ENCODE results near the gene MTRF1L.
A peak's percentile ranks its signal among the peaks of the same experiment; 100 is the strongest.

MTRF1L gene

GRCh38 chr6:153028963-153029362, 26.5 kb upstream of the MTRF1L start:
- no peak overlapping the region for H3K9ac ChIP-seq (ENCODE audit: low read depth, low read length)
- peaks cover 9% of the 10 kb centered on the region for H3K4me1 ChIP-seq (ENCODE audit: control insufficient read depth, insufficient read depth, low read length)
- no peaks in the 10 kb centered on the region for H3K36me3 ChIP-seq (ENCODE audit: control insufficient read depth, insufficient read depth, low read length)
- H3K9me3 ChIP-seq (ENCODE audit: control insufficient read depth, insufficient read depth, low read length) = no peaks in the 10 kb centered on the region
- H3K27me3 ChIP-seq (ENCODE audit: control insufficient read depth, insufficient read depth, low read length) = no peaks in the 10 kb centered on the region
- H3K4me3 ChIP-seq (ENCODE audit: low read depth, low read length) = no peak overlapping the region

DNA sequence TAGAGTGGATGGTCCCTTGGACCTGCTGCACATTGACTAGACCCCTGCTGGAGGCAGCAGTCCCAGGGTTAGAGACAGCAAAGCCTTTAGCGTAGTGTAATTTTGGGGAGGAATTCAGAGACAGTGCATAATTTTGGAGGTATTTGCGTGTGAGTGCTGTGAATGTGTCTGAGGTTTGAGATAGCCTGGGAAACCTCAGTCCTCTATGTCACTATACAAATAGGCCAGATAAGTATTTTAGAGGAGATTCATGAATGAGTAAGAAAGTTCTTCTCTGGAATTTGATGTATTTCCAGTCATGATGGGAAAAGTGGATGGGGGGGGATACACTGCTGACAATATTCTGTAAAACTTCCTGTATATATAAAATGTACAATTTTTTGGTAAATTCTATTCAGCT, 25.8 kb upstream of the MTRF1L start:
- H3K27me3 ChIP-seq (ENCODE audit: control insufficient read depth, insufficient read depth, low read length) = no peaks in the 10 kb centered on the region
- H3K36me3 ChIP-seq (ENCODE audit: control insufficient read depth, insufficient read depth, low read length) = no peaks in the 10 kb centered on the region
- peaks cover 9% of the 10 kb centered on the region for H3K4me1 ChIP-seq (ENCODE audit: control insufficient read depth, insufficient read depth, low read length)
- no peak overlapping the region for H3K9ac ChIP-seq (ENCODE audit: low read depth, low read length)
- H3K9me3 ChIP-seq (ENCODE audit: control insufficient read depth, insufficient read depth, low read length) = no peaks in the 10 kb centered on the region
- no peak overlapping the region for H3K4me3 ChIP-seq (ENCODE audit: low read depth, low read length)

DNA sequence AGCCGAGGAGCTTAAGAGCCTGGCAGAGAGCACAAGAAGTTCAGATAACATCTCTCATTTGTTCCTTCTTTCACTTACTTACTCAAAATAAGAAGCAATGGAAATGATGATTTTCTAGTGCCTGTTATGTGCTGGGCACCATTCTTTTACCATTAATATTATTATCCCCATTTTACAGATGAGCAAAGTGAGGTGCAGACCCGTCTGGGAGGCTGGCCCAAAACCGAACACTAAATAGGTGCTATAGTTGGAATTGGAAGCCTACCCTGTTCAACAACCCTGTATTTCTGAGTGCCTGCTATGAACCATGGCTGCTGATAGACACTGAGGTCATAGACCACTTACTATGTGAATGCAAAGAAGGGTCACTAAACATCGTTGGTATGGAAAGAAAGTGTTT, 25.0 kb upstream of the MTRF1L start:
- peaks cover 9% of the 10 kb centered on the region for H3K4me1 ChIP-seq (ENCODE audit: control insufficient read depth, insufficient read depth, low read length)
- H3K27me3 ChIP-seq (ENCODE audit: control insufficient read depth, insufficient read depth, low read length) = no peaks in the 10 kb centered on the region
- H3K9ac ChIP-seq (ENCODE audit: low read depth, low read length) = no peak overlapping the region
- H3K4me3 ChIP-seq (ENCODE audit: low read depth, low read length) = no peak overlapping the region
- H3K9me3 ChIP-seq (ENCODE audit: control insufficient read depth, insufficient read depth, low read length) = no peaks in the 10 kb centered on the region
- no peaks in the 10 kb centered on the region for H3K36me3 ChIP-seq (ENCODE audit: control insufficient read depth, insufficient read depth, low read length)

DNA sequence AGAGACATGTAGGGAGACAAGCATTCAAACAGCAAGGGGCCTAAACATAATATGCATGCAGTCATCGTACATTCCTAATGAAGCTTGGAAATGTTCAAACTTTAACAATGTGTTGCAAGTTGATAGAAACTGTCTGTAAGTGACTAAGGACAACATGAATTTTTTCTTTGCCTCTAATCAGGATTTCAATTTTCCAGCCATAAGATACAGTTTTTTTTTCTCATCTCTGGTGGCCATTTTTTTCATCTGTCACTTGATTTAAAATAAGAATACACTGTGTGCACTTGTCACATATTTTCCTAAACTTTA, 22.2 kb upstream of the MTRF1L start:
- H3K36me3 ChIP-seq (ENCODE audit: control insufficient read depth, insufficient read depth, low read length) = no peaks in the 10 kb centered on the region
- no peaks in the 10 kb centered on the region for H3K4me1 ChIP-seq (ENCODE audit: control insufficient read depth, insufficient read depth, low read length)
- no peak overlapping the region for H3K9ac ChIP-seq (ENCODE audit: low read depth, low read length)
- no peaks in the 10 kb centered on the region for H3K9me3 ChIP-seq (ENCODE audit: control insufficient read depth, insufficient read depth, low read length)
- H3K27me3 ChIP-seq (ENCODE audit: control insufficient read depth, insufficient read depth, low read length) = no peaks in the 10 kb centered on the region
- H3K4me3 ChIP-seq (ENCODE audit: low read depth, low read length) = no peak overlapping the region

- Histone ChIP-seq H3K4me3 (ENCODE audit: low read depth, low read length) (no peak overlapping the region), H3K4me1 (ENCODE audit: control insufficient read depth, insufficient read depth, low read length) (no peaks in the 10 kb centered on the region), H3K9me3 (ENCODE audit: control insufficient read depth, insufficient read depth, low read length) (no peaks in the 10 kb centered on the region), H3K36me3 (ENCODE audit: control insufficient read depth, insufficient read depth, low read length) (no peaks in the 10 kb centered on the region), H3K9ac (ENCODE audit: low read depth, low read length) (no peak overlapping the region), H3K27me3 (ENCODE audit: control insufficient read depth, insufficient read depth, low read length) (no peaks in the 10 kb centered on the region)
Observed at GRCh38 chr6:153023977-153024708, 21.6 kb upstream of the MTRF1L start.

GRCh38 chr6:153018355-153018754, 15.8 kb upstream of the MTRF1L start:
- no peak overlapping the region for H3K9ac ChIP-seq (ENCODE audit: low read depth, low read length)
- no peaks in the 10 kb centered on the region for H3K36me3 ChIP-seq (ENCODE audit: control insufficient read depth, insufficient read depth, low read length)
- H3K4me3 ChIP-seq (ENCODE audit: low read depth, low read length) = no peak overlapping the region
- H3K9me3 ChIP-seq (ENCODE audit: control insufficient read depth, insufficient read depth, low read length) = no peaks in the 10 kb centered on the region
- no peaks in the 10 kb centered on the region for H3K27me3 ChIP-seq (ENCODE audit: control insufficient read depth, insufficient read depth, low read length)
- H3K4me1 ChIP-seq (ENCODE audit: control insufficient read depth, insufficient read depth, low read length) = no peaks in the 10 kb centered on the region

GRCh38 chr6:153016846-153017245, 14.3 kb upstream of the MTRF1L start:
- Histone ChIP-seq H3K4me3 (ENCODE audit: low read depth, low read length) (no peak overlapping the region), H3K36me3 (ENCODE audit: control insufficient read depth, insufficient read depth, low read length) (no peaks in the 10 kb centered on the region), H3K27me3 (ENCODE audit: control insufficient read depth, insufficient read depth, low read length) (no peaks in the 10 kb centered on the region), H3K9ac (ENCODE audit: low read depth, low read length) (no peak overlapping the region), H3K9me3 (ENCODE audit: control insufficient read depth, insufficient read depth, low read length) (no peaks in the 10 kb centered on the region), H3K4me1 (ENCODE audit: control insufficient read depth, insufficient read depth, low read length) (no peaks in the 10 kb centered on the region)

- Histone ChIP-seq H3K4me3 (ENCODE audit: low read depth, low read length) (no peak overlapping the region), H3K27me3 (ENCODE audit: control insufficient read depth, insufficient read depth, low read length) (no peaks in the 10 kb centered on the region)
Observed at GRCh38 chr6:153015094-153015640, 12.7 kb upstream of the MTRF1L start.

GRCh38 chr6:153013438-153013837, 10.9 kb upstream of the MTRF1L start:
- H3K4me1 ChIP-seq (ENCODE audit: control insufficient read depth, insufficient read depth, low read length) = no peaks in the 10 kb centered on the region
- H3K4me3 ChIP-seq (ENCODE audit: low read depth, low read length) = no peak overlapping the region
- H3K9ac ChIP-seq (ENCODE audit: low read depth, low read length) = no peak overlapping the region
- no peaks in the 10 kb centered on the region for H3K9me3 ChIP-seq (ENCODE audit: control insufficient read depth, insufficient read depth, low read length)
- no peaks in the 10 kb centered on the region for H3K36me3 ChIP-seq (ENCODE audit: control insufficient read depth, insufficient read depth, low read length)
- H3K27me3 ChIP-seq (ENCODE audit: control insufficient read depth, insufficient read depth, low read length) = no peaks in the 10 kb centered on the region

More at GRCh38 chr6:153015094-153015640, 12.7 kb upstream of the MTRF1L start:
- no peaks in the 10 kb centered on the region for H3K4me1 ChIP-seq (ENCODE audit: control insufficient read depth, insufficient read depth, low read length)
- H3K9ac ChIP-seq (ENCODE audit: low read depth, low read length) = no peak overlapping the region
- no peaks in the 10 kb centered on the region for H3K36me3 ChIP-seq (ENCODE audit: control insufficient read depth, insufficient read depth, low read length)
- no peaks in the 10 kb centered on the region for H3K9me3 ChIP-seq (ENCODE audit: control insufficient read depth, insufficient read depth, low read length)

- H3K4me3 ChIP-seq (ENCODE audit: low read depth, low read length) = no peak overlapping the region
- H3K9ac ChIP-seq (ENCODE audit: low read depth, low read length) = no peak overlapping the region
Observed at GRCh38 chr6:153012856-153013255, 10.3 kb upstream of the MTRF1L start.

GRCh38 chr6:153003366-153003690, 819 bp upstream of the MTRF1L start:
- Histone ChIP-seq H3K4me1 (ENCODE audit: control insufficient read depth, insufficient read depth, low read length) (no peaks in the 10 kb centered on the region), H3K9me3 (ENCODE audit: control insufficient read depth, insufficient read depth, low read length) (no peaks in the 10 kb centered on the region), H3K36me3 (ENCODE audit: control insufficient read depth, insufficient read depth, low read length) (no peaks in the 10 kb centered on the region), H3K27me3 (ENCODE audit: control insufficient read depth, insufficient read depth, low read length) (no peaks in the 10 kb centered on the region), H3K9ac (ENCODE audit: low read depth, low read length) (peak overlapping the region; percentile 86), H3K4me3 (ENCODE audit: low read depth, low read length) (peak overlapping the region; percentile 92)

More at GRCh38 chr6:153012856-153013255, 10.3 kb upstream of the MTRF1L start:
- no peaks in the 10 kb centered on the region for H3K36me3 ChIP-seq (ENCODE audit: control insufficient read depth, insufficient read depth, low read length)
- H3K27me3 ChIP-seq (ENCODE audit: control insufficient read depth, insufficient read depth, low read length) = no peaks in the 10 kb centered on the region
- H3K4me1 ChIP-seq (ENCODE audit: control insufficient read depth, insufficient read depth, low read length) = no peaks in the 10 kb centered on the region
- H3K9me3 ChIP-seq (ENCODE audit: control insufficient read depth, insufficient read depth, low read length) = no peaks in the 10 kb centered on the region

DNA sequence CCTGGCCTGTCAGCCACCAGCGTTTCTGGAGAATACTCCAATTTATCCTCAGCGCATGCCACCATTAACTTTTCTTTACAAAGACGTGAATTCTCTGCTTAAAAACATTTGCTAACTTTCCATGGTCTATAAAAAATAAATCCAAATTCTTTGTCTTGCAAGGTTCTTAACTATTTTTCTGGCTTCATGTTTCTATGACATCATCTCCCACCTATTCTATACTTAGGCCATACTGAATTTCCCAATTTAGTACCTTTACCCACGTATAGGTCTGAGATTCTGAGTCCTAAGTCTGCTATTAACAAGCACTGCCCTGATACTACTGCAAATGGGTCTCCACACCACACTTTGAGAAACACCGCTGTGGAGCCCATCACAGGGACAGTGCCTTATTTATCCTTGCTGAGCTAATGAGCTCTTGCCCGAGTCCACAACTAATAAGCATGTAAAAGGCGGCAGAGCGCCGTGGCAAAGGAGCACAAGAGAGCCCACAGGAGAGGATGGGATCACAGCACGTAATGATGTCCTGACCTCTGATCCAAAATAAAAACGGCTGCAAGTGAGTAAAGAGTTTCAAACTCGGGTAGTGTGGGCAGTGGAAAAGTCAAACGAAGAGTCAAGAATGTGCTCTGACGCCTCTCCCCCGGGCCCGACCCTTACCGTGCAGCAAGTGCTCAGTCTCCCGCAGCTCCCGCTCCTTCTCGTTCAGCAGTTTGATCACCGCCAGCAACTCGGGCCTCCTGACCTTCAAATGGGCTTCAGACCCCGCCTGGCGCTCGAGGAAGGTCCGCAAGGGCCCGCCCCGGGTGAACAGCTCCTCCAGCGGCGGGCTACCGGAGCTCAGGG, 519 bp downstream of the MTRF1L start:
- Histone ChIP-seq H3K36me3 (ENCODE audit: control insufficient read depth, insufficient read depth, low read length) (no peaks in the 10 kb centered on the region), H3K9me3 (ENCODE audit: control insufficient read depth, insufficient read depth, low read length) (no peaks in the 10 kb centered on the region), H3K4me3 (ENCODE audit: low read depth, low read length) (peak overlapping the region; percentile 92), H3K4me1 (ENCODE audit: control insufficient read depth, insufficient read depth, low read length) (no peaks in the 10 kb centered on the region), H3K9ac (ENCODE audit: low read depth, low read length) (peak overlapping the region; percentile 89), H3K27me3 (ENCODE audit: control insufficient read depth, insufficient read depth, low read length) (no peaks in the 10 kb centered on the region)

All from iPS-15b (cell line).